ENCODE measurements around the gene FBXO22. TPM values are rescaled to one million over a fixed set of nuclear protein-coding genes. Genes with fewer than 3 reads are reported as not detected.
"Not testable (repeated sequence)": the region's sequence is repeated elsewhere in the genome, so short reads cannot be mapped to it uniquely, and the experiment has no call there.

The FBXO22 gene
- total RNA-seq, 2 donors from 2014 or later = 16.6 to 17.3 TPM

- DNase-seq, ATAC-seq: not testable (repeated sequence)
- intact Hi-C loops (cut with DNase I) = loop anchor here in 1 of 2 donors (10.0 kb wide), 1 partner anchor 96 kb away; no protein-coding TSS in a partner anchor
These were observed 6.7 kb downstream of the FBXO22 start for GRCh38 chr15:75910355-75910754.

GRCh38 chr15:75916978-75917377 lies 13.3 kb downstream of the FBXO22 start:
- intact Hi-C loops (cut with DNase I) = loop anchor here in 1 of 2 donors (10.0 kb wide), 1 partner anchor 102 kb away; no protein-coding TSS in a partner anchor
- no peak for ATAC-seq
- no peak for DNase-seq

GRCh38 chr15:75918135-75918534 lies 14.5 kb downstream of the FBXO22 start:
- intact Hi-C loops (cut with DNase I) = loop anchor here in 1 of 2 donors (10.0 kb wide), 1 partner anchor 103 kb away; no protein-coding TSS in a partner anchor
- ATAC-seq (no peak), DNase-seq (no peak)

GRCh38 chr15:75920079-75920478 lies 16.4 kb downstream of the FBXO22 start:
- intact Hi-C loops (cut with DNase I) = loop anchor here in 1 of 2 donors (10.0 kb wide), 1 partner anchor 105 kb away; no protein-coding TSS in a partner anchor
- DNase-seq = no peak

GRCh38 chr15:75921732-75922703 lies 18.3 kb downstream of the FBXO22 start:
- intact Hi-C loops (cut with DNase I) = loop anchor here in 1 of 2 donors (10.0 kb wide), 1 partner anchor 107 kb away; no protein-coding TSS in a partner anchor
- ATAC-seq = peak; percentile 75 to 81
- DNase-seq = peak; percentile 35

More at GRCh38 chr15:75920079-75920478, 16.4 kb downstream of the FBXO22 start:
- ATAC-seq = no peak

- intact Hi-C loops (cut with DNase I) = loop anchor here in 1 of 2 donors (10.0 kb wide), 1 partner anchor 109 kb away; no protein-coding TSS in a partner anchor
- ATAC-seq (no peak), DNase-seq (no peak)
These were observed 20.1 kb downstream of the FBXO22 start for GRCh38 chr15:75923756-75924155.

- DNase-seq (no peak), ATAC-seq (peak in 1 of 2 donors; percentile 23)
- intact Hi-C loops (cut with DNase I) = loop anchor here in 1 of 2 donors (10.0 kb wide), 1 partner anchor 110 kb away; no protein-coding TSS in a partner anchor
These were observed 20.9 kb downstream of the FBXO22 start for GRCh38 chr15:75924576-75924975.

- no peak for ATAC-seq
- intact Hi-C loops (cut with DNase I) = loop anchor here in 1 of 2 donors (10.0 kb wide), 1 partner anchor 111 kb away; no protein-coding TSS in a partner anchor
- no peak for DNase-seq
These were observed 21.8 kb downstream of the FBXO22 start for GRCh38 chr15:75925440-75925839.

GRCh38 chr15:75926931-75927330 lies 23.3 kb downstream of the FBXO22 start:
- DNase-seq (no peak), ATAC-seq (no peak)
- intact Hi-C loops (cut with DNase I) = loop anchor here in 1 of 2 donors (10.0 kb wide), 1 partner anchor 112 kb away; no protein-coding TSS in a partner anchor

- ATAC-seq = no peak
- no peak for DNase-seq
- intact Hi-C loops (cut with DNase I) = loop anchor here in 1 of 2 donors (10.0 kb wide), 1 partner anchor 113 kb away; no protein-coding TSS in a partner anchor
These were observed 23.9 kb downstream of the FBXO22 start for GRCh38 chr15:75927601-75928000.

GRCh38 chr15:75928680-75929608 lies 25.3 kb downstream of the FBXO22 start:
- no peak for ATAC-seq
- intact Hi-C loops (cut with DNase I) = loop anchor here in 1 of 2 donors (10.0 kb wide), 1 partner anchor 114 kb away; no protein-coding TSS in a partner anchor
- DNase-seq = no peak

- no peak for ATAC-seq
- no peak for DNase-seq
- intact Hi-C loops (cut with DNase I) = loop anchor here in 1 of 2 donors (10.0 kb wide), 1 partner anchor 115 kb away; no protein-coding TSS in a partner anchor
These were observed 26.3 kb downstream of the FBXO22 start for GRCh38 chr15:75929799-75930565.

GRCh38 chr15:75930866-75931265 lies 27.2 kb downstream of the FBXO22 start:
- no peak for ATAC-seq
- intact Hi-C loops (cut with DNase I) = no loop called here

GRCh38 chr15:75942464-75942863 lies 38.8 kb downstream of the FBXO22 start:
- intact Hi-C loops (cut with DNase I) = no loop called here
- DNase-seq (no peak), ATAC-seq (no peak)

More at GRCh38 chr15:75930866-75931265, 27.2 kb downstream of the FBXO22 start:
- DNase-seq = no peak

GRCh38 chr15:75943246-75943645 lies 39.6 kb downstream of the FBXO22 start:
- intact Hi-C loops (cut with DNase I) = no loop called here
- ATAC-seq (no peak), DNase-seq (no peak)

GRCh38 chr15:75943713-75944215 lies 40.1 kb downstream of the FBXO22 start:
- intact Hi-C loops (cut with DNase I) = no loop called here
- DNase-seq = no peak
- no peak for ATAC-seq

- ATAC-seq (no peak), DNase-seq (no peak)
- intact Hi-C loops (cut with DNase I) = no loop called here
These were observed 42.3 kb downstream of the FBXO22 start for GRCh38 chr15:75945953-75946352.

GRCh38 chr15:75947092-75947491 lies 43.4 kb downstream of the FBXO22 start:
- DNase-seq = no peak
- peak in 1 of 2 donors; percentile 94 for ATAC-seq
- intact Hi-C loops (cut with DNase I) = no loop called here
